HG02938 (cell line): ENCODE measurements around the gene LRRC47.

Experiments
- ATAC-seq: cut with Tn5 transposase; IDR thresholded peaks from one replicate; pipeline ENCODE4 v1.9.1; 2021; ENCODE audit warnings: mild to moderate bottlenecking, moderate library complexity; ENCODE audit not compliant: unreplicated experiment

LRRC47 gene

DNA sequence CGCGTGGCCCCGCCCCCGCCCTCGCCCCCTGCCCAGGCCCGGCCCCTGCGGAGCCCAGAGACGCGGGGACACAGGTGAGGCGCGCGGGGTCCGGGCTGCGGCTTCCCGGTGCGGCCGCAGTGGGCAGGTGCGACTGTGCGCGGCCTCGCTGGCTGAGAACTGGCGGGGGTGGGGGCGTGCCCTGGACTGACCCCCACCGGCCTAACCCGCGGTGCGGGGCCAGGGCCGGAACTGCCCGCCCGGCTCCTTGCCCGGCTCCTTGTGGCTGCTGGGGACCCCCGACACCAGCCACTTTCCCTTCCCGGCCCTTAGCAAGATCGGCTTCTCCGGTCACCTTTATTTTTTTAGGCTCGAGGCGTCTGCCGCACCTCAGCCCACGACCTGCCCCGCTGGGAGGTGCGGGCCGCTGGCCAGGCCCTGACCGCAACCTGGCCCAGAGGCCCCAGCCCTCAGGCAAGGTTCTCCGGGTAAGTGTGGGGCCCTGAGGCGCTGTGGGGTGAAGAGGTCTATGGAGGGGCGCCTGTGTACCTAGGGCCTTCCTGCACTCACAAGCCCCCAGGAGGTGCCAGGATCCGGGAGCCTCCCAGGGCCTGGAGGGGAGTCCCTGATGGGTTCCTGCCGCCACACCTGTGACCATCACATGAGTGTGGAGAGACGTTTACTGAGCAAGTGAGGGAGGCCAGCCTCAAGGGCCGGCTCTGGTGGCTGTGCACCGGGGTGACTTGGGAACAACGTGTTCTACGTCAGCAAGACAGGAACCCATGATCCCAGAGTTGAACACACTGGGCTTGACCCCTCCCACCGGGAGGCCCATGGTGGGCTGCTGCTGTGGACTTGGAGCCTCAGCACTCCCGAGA lies 23.4 kb downstream of the LRRC47 start, which contains the start of gene SMIM1:
TSS of gene SMIM1 (plus strand) at position 35 of the 857 bp plus-strand sequence. CDS start 2,625 bp downstream, outside the sequence.
- no peak for ATAC-seq

GRCh38 chr1:3772027-3772714 lies 24.1 kb downstream of the LRRC47 start:
- no peak for ATAC-seq

DNA sequence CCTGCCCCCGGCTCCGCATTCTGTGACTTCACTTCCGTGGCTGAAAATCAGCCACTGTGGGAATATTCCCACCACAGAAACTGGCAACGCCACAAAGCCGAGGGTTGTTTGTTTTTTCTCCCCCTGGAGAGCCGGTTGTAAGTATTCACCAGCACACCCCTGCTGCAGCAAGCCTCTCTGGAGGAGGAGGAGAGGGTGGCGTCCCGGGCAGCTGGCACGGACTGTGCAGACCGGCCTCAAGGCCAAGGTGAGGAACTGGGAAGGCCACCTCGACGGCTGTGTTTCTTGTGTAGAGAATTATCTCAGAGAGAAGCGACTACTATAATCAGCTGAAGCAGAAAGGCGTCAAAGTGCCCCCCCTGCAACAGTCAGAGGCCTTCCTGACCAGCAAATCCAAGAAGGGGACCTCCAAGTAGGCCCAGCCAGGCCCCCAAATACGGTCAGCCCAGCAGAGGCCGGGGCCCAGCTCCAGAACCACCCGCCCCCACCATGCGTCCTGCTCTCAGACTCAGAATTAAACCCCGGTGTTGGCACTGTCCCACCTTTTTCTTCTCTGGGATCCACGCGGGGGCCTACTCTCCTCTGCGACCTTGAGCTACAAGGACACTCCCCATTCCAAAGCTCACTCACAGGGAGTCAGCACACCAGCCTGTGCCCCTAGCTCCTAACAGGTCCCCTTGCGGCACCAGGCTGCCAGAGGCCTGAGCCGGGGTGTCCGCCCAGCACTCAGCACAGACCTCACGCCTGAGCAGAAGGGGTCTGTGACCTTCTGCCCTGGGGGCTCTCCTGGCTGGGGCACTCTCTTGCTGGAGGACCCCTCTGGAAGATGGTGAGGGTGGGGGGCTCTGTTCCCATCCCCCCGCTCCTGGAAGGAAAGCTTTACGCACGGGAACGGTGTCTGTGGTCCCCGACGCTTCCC lies 24.9 kb downstream of the LRRC47 start:
- ATAC-seq = no peak

- ATAC-seq = no peak
These were observed 26.1 kb downstream of the LRRC47 start for GRCh38 chr1:3770047-3770765.

GRCh38 chr1:3768811-3769390 lies 27.4 kb downstream of the LRRC47 start:
- ATAC-seq = no peak

- ATAC-seq = no peak
These were observed 28.9 kb downstream of the LRRC47 start for GRCh38 chr1:3767328-3767925.

- no peak for ATAC-seq
These were observed 32.8 kb downstream of the LRRC47 start for GRCh38 chr1:3763351-3764125.

DNA sequence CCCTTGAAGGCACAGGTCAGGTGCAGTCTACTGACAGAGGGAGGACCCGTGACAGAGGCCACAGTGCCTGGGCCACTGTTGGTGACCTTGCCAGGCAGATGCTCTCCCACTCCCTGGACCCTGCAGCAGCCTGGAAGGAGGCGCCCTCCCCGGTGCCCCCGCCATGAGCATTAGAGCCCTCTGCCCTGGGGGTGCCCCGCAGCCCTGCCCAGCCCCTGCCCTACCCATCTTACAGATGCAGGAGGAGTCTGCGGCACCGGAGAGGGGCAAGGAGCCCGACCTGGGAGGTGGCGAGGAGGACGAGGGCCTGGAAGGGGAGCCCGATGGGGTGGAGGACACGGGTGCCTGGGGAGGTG lies 33.4 kb downstream of the LRRC47 start:
- ATAC-seq = no peak

GRCh38 chr1:3762151-3762872 lies 34.0 kb downstream of the LRRC47 start:
- no peak for ATAC-seq

DNA sequence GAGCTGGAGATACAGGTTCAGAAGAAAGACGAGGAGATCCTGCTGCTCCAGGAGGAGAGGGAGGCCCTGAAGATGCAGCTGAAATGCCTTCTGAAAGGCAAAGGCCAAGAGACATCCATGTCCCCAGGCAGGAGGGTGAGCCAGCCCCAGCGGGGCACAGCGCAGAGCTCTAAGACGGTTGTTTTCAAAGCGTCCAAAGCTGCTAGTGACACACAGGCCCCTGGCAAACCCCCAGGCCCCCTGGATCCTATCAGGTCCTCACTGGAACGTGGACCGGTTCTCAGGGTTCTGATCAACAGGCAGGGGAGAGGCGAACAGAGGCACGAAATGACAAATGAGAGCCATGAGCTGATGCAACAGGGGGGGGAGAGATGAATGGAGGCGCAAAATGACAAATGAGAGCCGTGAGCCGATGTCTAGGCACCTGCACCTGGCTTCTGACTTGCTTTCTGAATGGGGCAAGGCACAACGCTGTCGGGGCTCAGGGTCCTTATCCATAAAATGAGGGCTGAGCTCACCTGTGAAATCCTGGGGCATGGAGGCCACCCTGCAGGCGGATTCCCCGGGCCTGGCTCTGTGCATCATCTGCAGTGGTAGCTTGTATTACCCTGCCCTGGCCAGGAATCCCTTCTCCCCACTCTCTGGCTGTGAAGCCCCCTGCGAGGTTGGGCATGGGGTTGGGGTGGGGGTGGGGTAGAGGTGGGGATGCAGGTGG lies 34.8 kb downstream of the LRRC47 start:
- no peak for ATAC-seq

DNA sequence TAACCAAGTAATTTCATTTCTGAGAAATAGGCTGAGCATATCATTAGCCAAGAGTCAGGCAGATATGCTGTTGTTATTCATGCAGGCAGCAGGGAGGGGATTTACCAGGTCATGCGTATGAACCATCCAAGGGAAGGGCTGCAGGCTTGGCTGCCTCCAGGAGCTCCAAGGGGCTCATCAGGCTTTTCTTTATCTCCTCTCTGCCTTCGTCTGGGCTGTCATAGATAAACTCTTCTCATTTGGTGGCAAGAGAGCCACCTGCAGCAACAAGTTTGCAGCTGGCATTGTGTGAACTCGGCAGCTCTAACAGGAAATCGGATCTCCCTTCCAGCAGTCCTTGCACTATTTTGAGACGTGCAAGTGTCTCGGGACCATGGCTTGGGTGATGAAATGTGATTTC lies 36.5 kb downstream of the LRRC47 start:
- no peak for ATAC-seq

- ATAC-seq = no peak
These were observed 37.1 kb downstream of the LRRC47 start for GRCh38 chr1:3759164-3759563.

DNA sequence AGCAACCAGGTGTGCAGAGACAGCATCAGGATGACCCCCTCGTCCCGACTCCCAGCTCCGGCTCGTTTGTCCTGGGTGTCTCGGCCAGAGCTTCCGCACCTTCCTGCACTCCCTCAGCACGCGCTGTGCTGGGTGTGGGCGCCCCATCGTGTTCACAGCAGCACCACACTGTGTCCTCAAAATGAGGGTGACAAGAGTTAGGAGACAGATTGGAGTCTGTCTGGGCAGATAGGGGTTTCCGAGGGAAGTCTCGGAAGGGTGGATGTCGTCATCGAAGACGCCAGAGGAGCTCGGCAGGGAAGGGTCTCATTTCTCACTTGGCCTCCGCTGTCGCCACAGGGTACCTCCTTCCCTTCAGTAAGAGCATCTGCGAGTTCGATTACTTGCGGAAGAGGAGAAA lies 39.9 kb downstream of the LRRC47 start:
- ATAC-seq = no peak

GRCh38 chr1:3753656-3754454 lies 42.4 kb downstream of the LRRC47 start:
- ATAC-seq = no peak

DNA sequence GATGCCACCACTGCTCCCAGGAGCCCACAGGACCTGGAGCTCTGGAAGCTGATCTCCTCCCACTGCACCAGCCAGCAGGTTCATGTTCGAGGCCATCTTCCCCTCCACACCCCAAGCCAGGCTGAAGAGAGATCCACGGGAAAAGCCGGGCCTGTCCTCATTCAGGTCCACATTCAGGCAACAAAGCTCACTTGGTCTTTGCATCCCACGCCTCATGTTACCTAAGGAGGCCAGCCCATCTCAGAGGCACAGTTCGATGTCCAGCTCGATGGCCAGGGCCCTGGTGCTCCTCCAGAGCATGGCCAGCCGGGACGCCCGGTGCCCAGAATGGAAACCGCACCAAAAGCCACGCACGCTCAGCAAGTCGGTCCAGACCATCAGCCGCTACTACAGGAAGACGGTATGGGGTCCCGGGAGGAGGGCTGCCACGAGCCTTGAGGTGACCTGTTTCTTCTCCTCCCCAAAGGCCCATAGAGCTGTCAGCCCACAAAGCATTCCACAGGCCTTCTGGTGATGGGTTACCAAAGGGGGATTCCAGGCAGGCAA lies 43.8 kb downstream of the LRRC47 start, which contains the start of gene CCDC27:
TSS of gene CCDC27 (plus strand) at position 51 of the 546 bp plus-strand sequence. CDS start at position 83, 32 bp downstream.
- no peak for ATAC-seq

DNA sequence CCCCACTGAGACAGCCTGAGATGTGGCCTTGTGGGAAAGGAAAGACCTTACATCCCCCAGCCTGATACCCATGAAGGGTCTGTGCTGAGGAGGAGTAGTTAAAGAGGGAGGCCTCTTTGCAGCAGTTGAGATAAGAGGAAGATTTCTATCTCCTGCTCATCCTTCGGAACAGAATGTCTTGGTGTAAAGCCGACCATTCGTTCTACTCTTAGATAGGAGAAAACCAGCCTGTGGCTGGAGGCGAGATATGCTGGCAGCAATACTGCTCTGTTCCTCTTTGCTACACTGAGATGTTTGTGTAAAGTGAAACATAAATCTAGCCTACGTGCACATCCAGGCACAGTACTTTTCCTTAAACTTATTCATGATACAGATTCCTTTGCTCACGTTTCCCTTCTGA lies 45.6 kb downstream of the LRRC47 start:
- ATAC-seq = no peak
